GM12874 (cell line): ENCODE results near the gene IFT81.

Source experiments
- CTCF ChIP-seq: IDR thresholded peaks from 2 replicates; pipeline ENCODE4 v1.5.1; 2011; ENCODE audit warnings: low read depth, mild to moderate bottlenecking, control low read depth, low read length, moderate library complexity; ENCODE audit not compliant: insufficient read depth

The IFT81 gene, protein sequence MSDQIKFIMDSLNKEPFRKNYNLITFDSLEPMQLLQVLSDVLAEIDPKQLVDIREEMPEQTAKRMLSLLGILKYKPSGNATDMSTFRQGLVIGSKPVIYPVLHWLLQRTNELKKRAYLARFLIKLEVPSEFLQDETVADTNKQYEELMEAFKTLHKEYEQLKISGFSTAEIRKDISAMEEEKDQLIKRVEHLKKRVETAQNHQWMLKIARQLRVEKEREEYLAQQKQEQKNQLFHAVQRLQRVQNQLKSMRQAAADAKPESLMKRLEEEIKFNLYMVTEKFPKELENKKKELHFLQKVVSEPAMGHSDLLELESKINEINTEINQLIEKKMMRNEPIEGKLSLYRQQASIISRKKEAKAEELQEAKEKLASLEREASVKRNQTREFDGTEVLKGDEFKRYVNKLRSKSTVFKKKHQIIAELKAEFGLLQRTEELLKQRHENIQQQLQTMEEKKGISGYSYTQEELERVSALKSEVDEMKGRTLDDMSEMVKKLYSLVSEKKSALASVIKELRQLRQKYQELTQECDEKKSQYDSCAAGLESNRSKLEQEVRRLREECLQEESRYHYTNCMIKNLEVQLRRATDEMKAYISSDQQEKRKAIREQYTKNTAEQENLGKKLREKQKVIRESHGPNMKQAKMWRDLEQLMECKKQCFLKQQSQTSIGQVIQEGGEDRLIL

GRCh38 chr12:110124269-110124995 lies at the start of gene IFT81:
TSS of gene IFT81 (plus strand) at chr12:110124357. CDS start at chr12:110127381, 3,024 bp downstream.
- TF ChIP-seq CTCF: no peak

DNA sequence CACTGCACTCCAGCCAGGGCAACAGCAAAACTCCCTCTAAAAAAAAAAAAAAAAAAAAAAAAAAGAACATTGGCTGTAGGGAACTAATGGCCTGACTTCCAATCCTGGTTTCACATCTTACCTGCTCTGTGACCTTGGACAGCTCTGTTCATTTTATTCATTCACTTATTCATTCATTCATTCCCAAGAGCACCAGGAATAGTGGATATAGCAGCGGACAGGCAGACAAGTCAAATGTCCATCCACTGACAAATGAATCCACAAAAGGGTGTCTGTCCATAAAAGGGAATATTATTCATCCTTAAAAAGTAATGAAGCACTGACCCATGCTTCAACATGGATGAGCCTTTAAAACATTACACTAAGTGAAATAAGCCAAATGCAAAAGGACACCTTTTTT lies 48.3 kb upstream of the IFT81 start:
- TF ChIP-seq CTCF: no peak

GRCh38 chr12:110077800-110078199 lies 46.4 kb upstream of the IFT81 start:
- TF ChIP-seq CTCF: no peak

- TF ChIP-seq CTCF: no peak
Observed at GRCh38 chr12:110079477-110080400, 44.4 kb upstream of the IFT81 start.

- no peak for TF ChIP-seq CTCF
Observed at GRCh38 chr12:110080410-110080809, 43.7 kb upstream of the IFT81 start.

GRCh38 chr12:110084314-110085015 lies 39.7 kb upstream of the IFT81 start:
- TF ChIP-seq CTCF: no peak
